ENCODE data around the gene TACO1.
A peak's percentile ranks its signal among the peaks of the same experiment; 100 is the strongest.

Gene TACO1

DNA sequence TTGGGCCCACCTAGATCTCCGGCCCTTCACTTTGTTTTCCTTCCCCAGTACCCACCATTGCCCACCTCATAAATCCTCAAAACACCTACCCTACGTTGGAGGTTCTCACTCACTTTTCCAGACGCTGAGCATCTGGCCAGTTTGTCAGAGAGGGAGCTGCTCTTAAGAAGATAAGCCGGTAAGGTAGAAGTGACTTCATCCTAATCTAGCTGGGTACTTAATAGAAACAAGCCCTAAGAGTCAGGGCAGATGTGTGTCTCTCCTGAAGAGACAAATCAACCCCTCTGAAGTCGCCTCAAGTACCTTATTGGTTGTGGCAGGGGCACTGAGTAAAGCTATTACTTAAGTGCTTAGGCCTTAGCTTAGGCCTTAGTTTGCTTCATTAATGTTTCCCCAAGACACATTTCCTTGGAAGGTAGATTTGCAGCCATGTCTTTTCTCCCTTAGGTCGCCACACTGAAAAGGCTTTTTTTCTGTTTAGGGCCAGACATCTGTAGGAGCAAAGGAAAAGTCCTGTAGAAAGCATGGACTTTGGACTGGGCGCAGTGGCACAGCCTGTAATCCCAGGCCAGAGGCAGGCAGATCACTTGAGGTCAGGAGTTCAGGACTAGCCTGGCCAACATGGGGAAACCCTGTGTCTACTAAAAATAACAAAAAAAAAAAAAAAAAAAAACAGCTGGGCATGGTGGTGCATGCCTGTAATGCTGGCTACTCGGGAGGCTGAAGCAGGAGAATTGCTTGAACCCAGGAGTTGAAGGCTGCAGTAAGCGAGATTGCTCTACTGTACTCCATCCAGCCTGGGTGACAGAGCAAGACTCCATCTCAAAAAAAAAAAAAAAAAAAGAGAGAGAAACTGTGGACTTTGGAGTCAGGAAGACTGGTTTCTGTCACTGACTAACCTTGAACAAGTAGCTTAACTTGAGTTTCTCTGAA lies 1.0 kb downstream of the TACO1 start:
- no peak for DNase-seq

DNA sequence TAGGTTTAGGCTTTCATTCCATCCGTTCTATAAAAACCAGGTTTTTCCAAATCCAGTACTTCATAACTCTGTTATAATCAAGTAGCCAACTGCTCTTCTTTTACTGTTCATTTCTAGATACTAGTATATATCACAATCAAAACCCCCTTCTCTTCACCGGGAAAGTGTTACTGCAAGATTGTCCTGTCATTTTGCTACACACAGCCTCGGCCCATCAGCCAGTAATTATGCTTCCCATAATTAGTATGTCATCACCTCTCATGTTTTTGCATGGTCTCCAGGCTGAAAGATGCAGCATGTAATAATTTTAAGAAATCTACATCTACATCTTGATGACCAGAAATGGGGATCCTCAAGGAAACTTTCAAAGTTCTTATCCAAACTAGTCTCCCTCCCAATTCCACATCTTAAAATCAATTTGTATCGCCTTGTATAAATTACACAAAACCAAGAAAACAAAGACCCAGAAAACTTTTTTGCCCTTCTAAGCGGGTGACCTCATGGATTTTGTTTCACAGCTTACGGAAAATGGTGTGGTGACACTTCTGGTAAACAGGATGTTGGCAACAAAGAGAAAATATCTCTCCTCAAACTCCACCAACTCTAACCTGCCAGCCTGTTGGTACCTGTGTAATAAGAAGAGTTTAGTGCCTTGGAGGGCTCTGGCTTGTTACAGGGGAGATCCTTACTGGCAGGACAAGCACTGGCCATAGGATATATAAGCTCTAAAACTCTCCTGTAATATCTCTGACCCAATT lies 9.3 kb downstream of the TACO1 start:
- no peak for DNase-seq

DNA sequence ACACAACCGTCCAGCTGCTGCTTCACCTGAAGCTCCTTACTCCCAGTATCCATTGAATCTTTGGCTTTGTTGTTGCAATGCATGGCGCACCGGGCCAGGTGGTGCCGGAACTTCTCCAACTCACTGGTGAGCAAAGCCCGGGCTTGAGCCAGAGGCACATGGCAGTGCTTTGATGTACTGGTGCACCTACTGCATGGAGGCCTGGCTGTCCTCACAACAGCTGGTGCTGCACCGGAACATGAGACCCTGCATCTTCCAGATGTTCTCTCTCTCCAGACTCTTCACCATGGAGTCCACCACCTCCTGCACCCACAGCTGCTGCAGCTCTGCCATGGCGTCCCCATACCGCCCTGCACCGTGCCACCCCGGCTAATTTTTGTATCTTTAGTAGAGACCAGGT lies 10.2 kb downstream of the TACO1 start:
- no peak for DNase-seq

DNA sequence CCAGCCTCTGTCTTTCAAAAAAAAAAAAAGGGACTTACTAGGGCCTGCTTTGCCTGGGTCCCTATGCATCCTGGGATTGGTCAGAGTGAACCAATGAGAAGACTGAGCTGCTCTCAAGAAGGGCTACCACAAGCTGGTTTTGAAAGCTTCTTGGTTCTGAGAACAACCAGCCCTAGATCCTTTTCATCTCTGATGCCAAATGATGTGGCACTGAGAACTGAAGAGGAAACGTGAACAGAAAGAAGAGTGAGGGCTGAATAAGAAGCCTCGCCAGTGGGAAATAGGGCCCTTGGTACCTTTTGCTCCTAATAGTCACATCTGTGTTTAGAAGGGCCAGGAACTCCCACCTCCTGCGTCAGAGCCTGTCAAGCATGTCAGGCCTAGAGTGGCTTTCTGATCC lies 10.7 kb downstream of the TACO1 start:
- no peak for DNase-seq

DNA sequence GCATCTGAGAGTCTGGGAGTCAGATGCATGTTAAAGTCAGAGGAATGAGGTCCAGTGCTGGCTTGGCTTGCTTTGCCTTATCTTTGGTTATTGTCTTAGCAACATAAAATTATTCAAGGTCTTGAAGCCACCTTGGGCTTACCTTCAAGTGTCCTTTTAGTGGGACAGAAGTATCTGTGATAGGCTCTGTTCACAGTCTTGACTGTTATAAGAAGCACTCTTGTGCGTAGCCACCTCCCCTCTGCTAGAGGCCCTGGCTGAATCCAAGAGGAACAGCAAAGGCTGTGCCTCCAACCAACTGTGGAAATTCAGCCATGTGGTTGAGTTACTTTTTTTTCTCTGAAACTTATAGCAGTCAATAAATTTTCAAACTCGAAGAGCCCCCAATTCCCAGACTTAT lies 13.0 kb downstream of the TACO1 start:
- DNase-seq, result no peak

DNA sequence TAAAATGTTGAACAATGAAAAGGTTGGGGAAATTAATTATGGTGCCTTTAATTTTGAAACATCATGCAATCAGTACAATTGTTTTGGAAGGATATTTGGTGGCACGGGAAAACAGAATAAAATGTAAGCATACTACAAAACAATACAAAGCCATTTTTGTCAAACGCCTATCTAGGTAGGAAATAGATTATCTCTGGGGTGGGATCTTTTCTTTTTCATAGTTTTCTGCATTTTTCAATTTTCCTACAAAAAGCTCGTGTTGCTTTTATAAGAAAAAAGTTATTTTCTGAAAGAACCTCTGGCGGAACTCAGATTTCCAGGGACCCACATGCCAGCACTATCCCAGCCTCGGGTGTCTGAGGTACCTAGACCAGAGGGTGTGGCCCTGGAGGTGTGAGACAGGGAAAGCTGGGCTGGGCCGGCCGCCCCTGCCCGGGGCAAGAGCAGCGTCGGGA lies 20.6 kb downstream of the TACO1 start:
- no peak for DNase-seq

DNA sequence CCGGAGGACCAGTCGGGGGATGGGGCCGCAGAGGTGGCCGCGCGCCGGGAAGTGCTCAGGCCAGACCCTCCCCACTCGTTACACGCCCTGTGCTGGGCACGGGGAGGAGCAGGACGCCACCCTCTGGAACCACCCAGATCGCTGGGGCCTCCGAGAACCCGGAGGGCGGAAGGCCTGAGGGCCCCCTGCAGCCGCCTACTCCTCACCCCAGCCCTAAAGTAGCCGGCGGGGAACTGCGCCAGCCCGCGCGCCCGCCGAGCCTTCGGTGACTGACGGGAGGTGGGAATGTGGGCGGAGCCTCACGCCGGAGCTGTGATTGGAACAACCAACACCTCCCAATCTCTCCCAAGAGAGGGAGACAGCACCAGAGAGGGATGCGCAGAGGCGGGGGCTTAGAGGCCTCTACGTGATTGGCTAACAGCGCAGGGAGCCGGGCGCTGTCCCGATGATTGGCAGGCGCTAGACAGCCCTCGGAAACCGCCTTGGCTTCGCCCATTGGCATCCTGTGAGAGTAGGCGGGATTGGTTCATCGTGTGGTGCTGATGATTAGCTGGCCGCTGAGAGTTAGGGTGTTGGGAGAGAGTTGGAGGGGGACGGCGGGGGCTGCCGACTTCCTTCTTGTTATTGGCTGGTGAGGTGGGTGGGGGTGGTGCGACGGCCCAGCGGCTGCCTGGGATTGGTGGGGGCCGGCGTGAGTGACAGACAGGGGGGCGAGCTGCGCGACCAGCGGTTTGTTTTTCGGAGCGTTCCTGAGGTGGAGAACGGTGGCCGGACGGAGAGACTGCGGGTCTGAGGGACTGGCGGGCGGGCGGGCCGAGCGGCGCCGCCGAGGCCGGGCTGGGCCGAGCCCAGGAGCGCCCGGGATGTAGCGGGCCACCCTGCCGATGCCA lies 21.2 kb downstream of the TACO1 start, which contains the start of gene MAP3K3:
Gene MAP3K3, plus strand, starts transcription at position 734 of the 890 bp plus-strand sequence. CDS start 343 bp downstream, outside the sequence.
- peak; percentile 89 for DNase-seq

DNA sequence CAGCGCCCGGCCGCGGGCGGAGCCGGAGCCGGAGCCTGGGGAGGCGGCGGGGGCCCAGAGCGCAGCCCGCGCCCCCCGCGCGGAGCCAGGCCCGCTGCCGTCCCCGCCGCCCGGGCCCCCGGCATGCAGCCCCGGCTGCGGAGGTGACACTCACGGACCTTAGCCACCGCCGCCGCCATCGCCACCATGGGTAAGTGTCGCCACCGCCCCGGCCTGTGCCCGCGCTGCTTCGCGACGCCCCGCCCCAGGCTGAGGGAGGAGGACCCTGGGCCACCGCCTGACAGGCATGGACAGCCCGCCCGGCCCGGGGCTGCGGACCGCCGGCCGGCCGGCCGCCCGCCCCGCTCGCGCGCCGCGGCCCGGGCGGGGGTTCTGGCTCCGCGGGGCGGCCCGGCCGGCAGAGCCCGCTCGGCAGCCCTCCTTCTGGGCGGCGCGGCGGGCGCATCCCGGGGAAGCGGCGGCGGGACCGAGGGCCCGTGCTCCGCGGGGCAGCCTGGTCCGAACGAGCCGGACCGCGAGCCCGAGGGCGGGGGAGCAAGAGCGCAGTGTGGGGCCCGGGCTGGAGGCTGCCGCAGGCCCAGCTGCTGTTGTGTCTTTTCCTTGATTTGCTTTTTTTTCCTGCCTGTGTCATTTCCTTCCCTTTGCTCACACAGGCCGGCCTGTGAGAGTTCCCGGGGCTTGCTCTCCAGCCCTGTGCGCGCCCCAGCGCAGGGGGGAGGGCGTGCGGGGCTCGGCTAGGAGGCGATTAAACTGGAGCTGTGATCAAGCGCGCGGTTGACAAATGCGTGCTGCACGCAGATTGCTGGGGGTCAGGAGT lies 22.1 kb downstream of the TACO1 start:
- no peak for DNase-seq

DNA sequence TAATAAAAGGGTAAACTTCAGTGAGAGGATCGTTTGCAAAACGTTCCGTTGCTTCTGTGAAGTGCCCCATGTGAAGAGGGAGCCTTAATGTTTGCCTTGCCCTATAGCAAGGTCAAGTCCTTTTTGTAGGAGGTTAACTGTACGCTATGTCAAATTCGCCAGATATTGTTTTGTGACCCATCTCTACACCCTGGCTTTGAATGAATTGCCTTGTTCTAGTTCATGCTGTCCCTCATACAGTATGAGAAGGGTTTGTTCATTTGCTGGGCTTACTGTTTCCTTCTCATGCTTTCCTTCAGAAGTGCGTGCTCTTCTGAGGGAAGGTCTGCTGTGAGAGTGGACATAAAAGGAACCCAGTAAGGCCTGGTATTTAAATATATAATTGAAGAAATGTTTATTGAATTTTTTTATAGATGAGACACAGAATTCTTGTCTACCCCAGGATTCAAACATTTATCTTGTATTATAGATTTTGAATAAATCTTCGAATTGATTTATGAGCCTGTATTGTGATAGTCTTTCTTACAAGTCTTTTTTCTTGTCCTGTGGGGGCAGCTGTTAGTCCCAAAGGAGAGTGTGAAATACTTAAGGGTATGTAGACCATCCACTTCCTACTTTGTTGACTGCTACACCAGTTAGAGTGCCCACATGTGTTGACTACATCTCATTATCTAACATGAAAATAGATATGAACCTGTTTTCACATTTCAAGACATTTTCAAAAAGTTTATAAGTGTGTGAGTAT lies 23.3 kb downstream of the TACO1 start:
- DNase-seq, result no peak

DNA sequence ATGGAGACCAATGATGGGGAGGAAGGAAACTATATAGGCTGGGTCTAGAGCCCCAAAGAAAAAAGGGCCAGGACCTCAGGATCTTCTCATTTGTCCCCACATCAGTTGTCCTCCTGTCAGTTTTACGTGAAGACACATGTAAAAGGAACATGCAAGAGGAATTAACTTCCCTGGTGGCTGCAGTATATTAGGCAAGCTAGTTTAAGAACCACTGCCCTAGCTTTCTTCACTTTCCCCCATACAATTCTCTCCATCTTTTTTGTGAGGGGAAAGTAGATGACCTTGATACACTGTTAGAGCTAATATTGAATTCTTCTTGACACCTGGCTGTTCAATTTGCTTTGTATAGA lies 23.8 kb downstream of the TACO1 start:
- DNase-seq, result no peak

DNA sequence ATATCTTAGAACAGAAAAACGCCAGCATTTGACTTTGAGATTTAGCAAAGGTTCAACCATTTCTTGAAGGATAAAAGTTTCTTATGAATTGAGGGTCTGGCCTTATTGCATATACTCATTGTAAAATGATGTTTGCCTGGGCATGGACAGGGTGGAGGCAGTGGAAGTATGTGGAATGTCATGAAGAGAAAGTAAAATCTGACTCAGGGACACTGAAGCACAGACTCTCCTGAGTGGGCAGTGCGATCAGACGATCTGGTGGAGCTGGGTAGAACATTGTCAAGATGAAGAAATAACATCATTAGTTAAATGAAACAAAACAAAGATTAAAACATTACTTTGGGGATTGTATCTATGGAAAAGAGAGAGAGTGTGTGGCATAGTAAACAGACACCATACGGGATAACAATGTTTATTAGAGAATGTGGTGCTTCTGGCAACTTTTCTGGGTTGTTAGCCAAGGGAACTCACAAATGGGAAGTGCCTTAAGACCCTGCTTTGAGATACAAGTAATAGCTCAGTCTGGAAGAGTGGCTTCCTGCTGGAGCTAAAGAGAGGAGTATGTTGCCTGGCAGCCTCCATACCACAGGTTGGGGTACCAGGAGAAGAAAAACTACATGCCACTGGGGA lies 26.0 kb downstream of the TACO1 start:
- DNase-seq, result no peak

DNA sequence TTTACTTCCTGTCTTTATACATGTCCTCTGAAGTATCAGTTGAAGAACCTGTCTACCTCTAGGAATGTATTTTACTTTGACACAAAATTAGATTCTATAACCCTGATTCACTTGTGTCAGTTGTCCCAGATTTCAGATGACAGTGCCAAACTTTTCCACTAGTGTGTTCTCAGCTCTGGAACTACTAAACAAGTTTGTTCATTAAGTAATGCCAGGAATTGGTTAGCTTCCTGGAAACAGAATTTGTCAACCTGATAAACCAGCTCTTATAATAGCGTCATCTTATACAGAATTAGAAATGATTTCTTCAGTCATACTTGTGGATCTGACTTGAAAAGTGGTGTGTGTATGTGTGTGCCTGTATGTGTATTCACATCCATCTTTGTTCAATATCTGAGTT lies 28.9 kb downstream of the TACO1 start:
- no peak for DNase-seq

DNA sequence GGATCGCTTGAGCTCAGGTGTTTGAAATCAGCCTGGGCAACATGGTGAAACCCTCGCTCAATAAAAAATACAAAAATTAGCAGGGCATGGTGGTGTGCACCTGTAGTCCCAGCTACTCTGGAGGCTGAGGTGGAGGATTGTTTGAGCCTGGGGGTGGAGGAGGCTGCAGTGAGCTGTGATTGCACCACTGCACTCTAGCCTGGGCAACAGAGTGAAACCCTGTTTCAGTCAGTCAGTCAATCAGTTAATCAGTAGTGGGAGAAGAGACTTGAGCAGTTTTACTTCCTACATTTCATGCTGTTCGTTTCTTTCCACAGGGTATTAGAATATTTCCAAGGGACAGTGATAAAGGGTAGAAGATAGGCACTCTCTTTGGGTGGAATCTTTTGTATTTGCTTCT lies 30.4 kb downstream of the TACO1 start:
- no peak for DNase-seq

DNA sequence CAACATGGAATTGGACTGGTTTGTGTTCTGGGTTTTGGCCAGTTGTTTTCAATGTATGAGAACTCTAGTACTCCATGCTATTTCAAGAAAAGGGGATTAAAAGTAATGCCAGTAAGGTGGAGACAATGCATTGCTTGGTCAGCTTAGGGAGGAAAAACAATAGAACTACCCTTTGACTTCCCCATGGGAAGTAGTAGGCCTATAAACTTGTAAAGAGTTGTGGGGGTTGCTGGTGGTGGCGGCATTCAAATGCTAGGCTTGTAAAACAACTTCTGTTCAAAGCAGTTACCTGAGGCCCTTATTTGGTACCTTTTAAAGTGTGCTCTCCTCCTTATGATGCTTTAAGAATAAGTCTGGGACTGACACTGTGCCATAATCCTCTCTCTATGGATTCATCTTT lies 30.9 kb downstream of the TACO1 start:
- no peak for DNase-seq

DNA sequence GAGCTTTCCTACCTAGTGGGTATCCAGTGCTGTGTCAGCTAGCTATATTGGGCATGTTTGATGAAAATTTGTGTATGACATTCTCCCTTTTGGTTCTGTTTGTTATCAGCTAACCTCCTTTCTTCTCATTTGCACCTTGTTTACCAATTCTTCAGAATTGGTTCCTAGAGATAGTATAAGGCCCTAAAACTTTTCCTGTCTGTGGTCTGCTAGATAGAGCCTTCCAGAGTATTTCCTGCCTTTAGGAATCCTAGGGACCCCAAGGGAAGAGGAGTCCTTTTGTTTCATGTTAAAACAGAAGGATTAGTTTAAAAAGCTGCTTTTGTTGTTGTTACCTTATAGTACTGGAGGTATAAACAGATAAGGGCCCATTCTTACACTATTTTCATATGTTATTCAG lies 33.0 kb downstream of the TACO1 start:
- DNase-seq, result no peak

DNA sequence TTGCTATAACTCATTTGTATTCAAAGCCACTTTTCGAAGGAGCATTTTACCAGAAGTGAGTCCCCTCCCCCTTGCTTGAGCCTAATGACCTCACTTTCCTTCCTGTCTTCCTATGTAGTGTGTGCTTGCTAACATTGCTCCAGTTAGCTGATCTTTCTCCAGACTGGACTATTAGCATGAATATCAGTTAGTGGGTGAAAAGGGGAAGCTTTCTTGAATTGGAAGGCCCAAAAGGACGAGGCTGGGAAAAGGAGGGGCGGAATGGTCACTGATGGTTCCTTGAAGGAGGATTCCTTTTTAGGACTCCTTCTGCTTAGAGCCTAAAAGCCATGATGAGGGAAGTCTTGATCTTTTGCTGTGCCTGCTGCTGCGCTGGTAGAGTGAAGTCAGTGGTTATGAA lies 33.5 kb downstream of the TACO1 start:
- no peak for DNase-seq

DNA sequence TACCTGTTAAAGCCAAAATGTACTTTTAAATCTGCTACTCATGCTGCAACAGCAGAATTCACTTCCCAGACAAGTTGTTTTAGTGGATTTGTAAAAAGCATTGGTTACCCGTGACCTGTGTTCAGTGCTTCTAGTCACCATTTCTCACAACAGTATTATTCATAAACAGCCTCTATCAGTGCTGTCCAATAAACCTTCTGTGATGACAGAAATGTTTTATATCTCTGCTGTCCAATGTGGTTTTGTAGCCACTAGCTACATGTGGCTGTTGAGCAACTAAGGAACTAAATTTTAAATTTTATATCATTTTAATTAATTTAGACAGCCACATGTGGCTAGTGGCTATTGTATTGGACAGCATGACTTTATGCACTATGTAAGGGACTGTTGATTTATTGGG lies 34.1 kb downstream of the TACO1 start:
- no peak for DNase-seq

DNA sequence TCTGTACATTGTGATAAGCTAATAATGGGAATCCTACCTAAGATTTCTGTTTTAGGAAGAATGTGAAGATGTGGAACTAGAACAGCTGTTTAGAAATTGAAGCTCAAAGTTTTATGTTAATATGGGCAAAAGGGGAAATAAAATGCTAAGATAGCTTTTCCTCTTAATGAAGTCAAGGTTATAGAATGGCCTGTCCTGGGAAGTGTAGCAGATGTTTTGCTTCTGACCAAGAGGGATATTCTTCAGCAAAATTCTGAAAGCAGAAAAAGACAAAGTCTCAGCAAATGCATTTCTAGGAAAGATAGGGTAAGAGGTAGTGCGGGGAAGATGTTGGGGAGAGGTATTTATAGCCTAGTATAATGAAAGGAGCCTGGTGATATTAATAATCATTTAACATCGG lies 34.6 kb downstream of the TACO1 start:
- DNase-seq, result no peak

DNA sequence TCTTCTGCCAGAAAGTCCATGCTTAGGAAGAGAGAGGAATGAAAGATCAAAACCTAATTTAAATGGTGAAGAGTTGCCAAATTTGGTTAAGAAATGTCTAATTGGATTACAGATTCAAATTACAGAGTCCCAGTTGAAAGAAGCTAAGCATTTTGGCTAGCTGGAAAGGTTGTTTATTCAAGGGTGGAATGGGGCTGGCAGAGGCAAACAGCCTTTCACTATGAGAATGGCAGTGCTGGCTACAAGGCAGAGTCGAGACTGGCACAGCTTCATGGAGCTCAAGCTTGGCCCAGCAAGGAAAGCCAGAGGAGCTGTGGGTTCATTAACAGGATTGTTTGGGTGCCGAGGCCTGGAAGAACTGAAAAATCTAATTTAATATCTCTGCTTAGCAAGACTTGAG lies 35.1 kb downstream of the TACO1 start:
- DNase-seq, result no peak

DNA sequence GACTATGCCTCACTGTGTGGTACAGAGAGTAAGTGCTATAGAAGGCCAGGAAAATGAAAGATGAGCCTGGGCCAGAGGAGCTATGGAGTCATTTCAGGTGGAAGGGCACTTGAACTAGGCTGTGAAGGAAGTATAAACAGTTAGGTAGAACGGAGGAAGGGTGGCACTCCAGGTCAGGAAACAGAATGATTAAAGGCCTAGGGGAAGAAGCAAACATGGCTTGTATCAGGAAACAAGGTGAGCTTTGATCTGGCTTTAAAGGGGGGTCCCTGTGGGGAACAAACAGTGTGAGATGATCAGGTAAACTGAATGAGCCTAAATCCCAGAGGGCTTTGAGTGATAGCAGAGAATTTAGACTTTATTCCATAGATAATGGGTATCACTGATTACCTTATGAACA lies 38.4 kb downstream of the TACO1 start:
- DNase-seq, result no peak

DNA sequence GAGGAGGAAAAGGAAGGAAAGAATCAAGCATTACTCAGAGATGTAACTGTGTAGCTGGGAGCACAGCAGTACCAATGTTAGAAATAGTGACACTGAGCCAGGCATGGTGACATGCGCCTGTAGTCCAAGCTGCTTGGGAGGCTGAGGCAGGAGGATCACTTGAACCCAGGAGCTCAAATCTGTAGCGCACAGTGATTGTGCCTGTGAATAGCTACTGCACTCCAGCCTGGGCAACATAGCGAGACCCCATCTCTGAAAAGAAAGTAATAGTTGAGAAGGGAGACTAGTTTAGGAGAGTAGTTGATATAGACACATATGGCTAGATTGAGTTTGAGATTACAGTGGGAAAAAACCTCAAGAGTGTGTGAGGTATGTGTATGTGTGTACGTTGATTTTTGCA lies 39.3 kb downstream of the TACO1 start:
- DNase-seq, result no peak
